OCI-LY1 (cell line): Measurements from ENCODE around the gene IHH.

Experiments used
- H2AFZ ChIP-seq: fragments of 200-600 bp; sonication (generic), shearing (Covaris generic); 2 replicates; pipeline ENCODE4 v1.6.0; 2014; ENCODE audit warnings: antibody characterized with exemption, mild to moderate bottlenecking, low read length
- H3F3A ChIP-seq: fragments of 200-600 bp; sonication (generic), shearing (Covaris generic); 2 replicates; pipeline ENCODE4 v1.6.0; 2014; ENCODE audit warnings: mild to moderate bottlenecking, antibody characterized with exemption, low read length, moderate library complexity; ENCODE audit not compliant: insufficient read depth
- H3K27ac ChIP-seq: fragments of 200-600 bp; sonication (generic); 2 replicates; pipeline ENCODE4 v1.5.1; 2014; ENCODE audit warnings: low read length, mixed run types, mild to moderate bottlenecking, low read depth; ENCODE audit not compliant: poor library complexity, severe bottlenecking
- H3K27me3 ChIP-seq: fragments of 200-600 bp; sonication (generic); 2 replicates; pipeline ENCODE4 v1.6.0; 2014; ENCODE audit warnings: antibody characterized with exemption, mild to moderate bottlenecking, low read length, moderate library complexity; ENCODE audit not compliant: insufficient read depth
- H3K36me3 ChIP-seq: fragments of 200-600 bp; sonication (generic); 2 replicates; pipeline ENCODE4 v1.6.1; 2014; ENCODE audit warnings: mild to moderate bottlenecking, antibody characterized with exemption, low read length, moderate library complexity, mixed read lengths; ENCODE audit not compliant: insufficient read depth
- H3K4me1 ChIP-seq: fragments of 200-600 bp; sonication (generic); 2 replicates; pipeline ENCODE4 v1.5.1; 2014; ENCODE audit warnings: mild to moderate bottlenecking, low read length, moderate library complexity; ENCODE audit not compliant: insufficient read depth, severe bottlenecking
- H3K4me2 ChIP-seq: fragments of 200-600 bp; sonication (generic), shearing (Covaris generic); 2 replicates; pipeline ENCODE4 v1.6.1; 2014; ENCODE audit warnings: low read length
- H3K4me3 ChIP-seq: fragments of 200-600 bp; sonication (generic); 2 replicates; pipeline ENCODE4 v1.5.1; 2014; ENCODE audit warnings: low read length, low read depth, mild to moderate bottlenecking, mixed read lengths; ENCODE audit not compliant: poor library complexity, severe bottlenecking
- H3K79me2 ChIP-seq: fragments of 200-600 bp; shearing (Covaris generic); 2 replicates; pipeline ENCODE4 v1.6.1; 2016; ENCODE audit warnings: mixed run types, low read length, mixed read lengths; ENCODE audit not compliant: insufficient read depth
- H3K9ac ChIP-seq: fragments of 200-600 bp; sonication (generic), shearing (Covaris generic); 2 replicates; pipeline ENCODE4 v1.6.1; 2014; ENCODE audit warnings: mild to moderate bottlenecking, low read length, mixed read lengths
- H3K9me2 ChIP-seq: fragments of 200-600 bp; sonication (generic), shearing (Covaris generic); 2 replicates; pipeline ENCODE4 v1.6.1; 2014; ENCODE audit warnings: low read depth, mild to moderate bottlenecking, low read length, mixed read lengths
- H3K9me3 ChIP-seq: fragments of 200-600 bp; shearing (Covaris generic); 2 replicates; pipeline ENCODE4 v1.6.1; 2014; ENCODE audit warnings: low read length, mixed read lengths
- H4K20me1 ChIP-seq: fragments of 200-600 bp; sonication (generic), shearing (Covaris generic); 2 replicates; pipeline ENCODE4 v1.6.0; 2016; ENCODE audit warnings: mild to moderate bottlenecking, low read length; ENCODE audit not compliant: insufficient read depth
- EZH2 ChIP-seq: fragments of 200-600 bp; sonication (generic), shearing (Covaris generic); IDR thresholded peaks from 2 replicates; pipeline ENCODE4 v1.8.0; 2017; ENCODE audit warnings: borderline replicate concordance, mixed run types, mild to moderate bottlenecking, antibody characterized with exemption, low read length, moderate library complexity, mixed read lengths
- TF ChIP-seq, protein P1 (sequence below): fragments of 200-600 bp; sonication (generic), shearing (Covaris generic); IDR thresholded peaks from 2 replicates; pipeline ENCODE4 v1.5.1; 2017; ENCODE audit warnings: mild to moderate bottlenecking, antibody characterized with exemption, low read length, moderate library complexity, mixed read lengths

The IHH gene

DNA sequence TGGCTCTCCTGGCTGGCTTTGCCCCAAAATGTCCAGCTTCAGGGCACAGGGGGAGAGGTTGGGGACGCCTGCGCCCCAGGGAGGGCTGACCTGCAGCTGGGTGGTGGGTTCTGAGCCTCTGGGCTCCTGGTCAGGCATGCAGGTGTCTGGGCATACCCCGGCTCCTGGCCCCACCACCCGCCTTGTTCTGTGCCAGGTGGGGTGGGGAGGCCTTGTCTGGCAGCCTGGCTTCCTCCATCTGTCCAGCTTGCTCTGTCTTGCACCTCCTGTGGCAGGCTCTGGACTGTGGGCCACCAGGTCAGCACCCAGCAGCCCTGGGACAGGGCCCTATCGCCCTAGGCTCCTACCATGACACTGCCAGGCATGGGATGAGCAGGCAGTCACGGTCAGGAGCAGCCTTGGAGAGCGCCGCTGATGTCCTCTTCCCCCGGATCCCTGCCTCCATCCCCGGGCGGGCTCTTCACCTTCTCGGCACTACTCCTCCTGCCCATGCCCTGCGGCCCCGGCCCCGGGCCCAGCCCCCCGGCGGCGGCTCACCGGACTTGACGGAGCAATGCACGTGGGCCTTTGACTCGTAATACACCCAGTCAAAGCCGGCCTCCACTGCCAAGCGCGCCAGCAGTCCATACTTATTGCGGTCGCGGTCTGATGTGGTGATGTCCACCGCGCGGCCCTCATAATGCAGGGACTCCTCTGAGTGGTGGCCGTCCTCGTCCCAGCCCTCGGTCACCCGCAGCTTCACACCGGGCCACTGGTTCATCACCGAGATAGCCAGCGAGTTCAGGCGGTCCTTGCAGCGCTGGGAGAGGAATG is 3.6 kb downstream of the IHH start:
- Histone ChIP-seq H3K9ac (no peak overlapping the region), H3K36me3 (no peaks in the 10 kb centered on the region), H3K27ac (no peak overlapping the region), H2AFZ (no peak overlapping the region), H3K79me2 (no peaks in the 10 kb centered on the region), H3K9me3 (no peaks in the 10 kb centered on the region), H3K9me2 (no peaks in the 10 kb centered on the region), H3K27me3 (no peaks in the 10 kb centered on the region; the same call in 1 of the 2 replicates), H3K4me3 (no peak overlapping the region), H4K20me1 (no peaks in the 10 kb centered on the region), H3F3A (no peaks in the 10 kb centered on the region), H3K4me1 (no peaks in the 10 kb centered on the region), H3K4me2 (no peak overlapping the region)
- TF ChIP-seq, protein P1, sequence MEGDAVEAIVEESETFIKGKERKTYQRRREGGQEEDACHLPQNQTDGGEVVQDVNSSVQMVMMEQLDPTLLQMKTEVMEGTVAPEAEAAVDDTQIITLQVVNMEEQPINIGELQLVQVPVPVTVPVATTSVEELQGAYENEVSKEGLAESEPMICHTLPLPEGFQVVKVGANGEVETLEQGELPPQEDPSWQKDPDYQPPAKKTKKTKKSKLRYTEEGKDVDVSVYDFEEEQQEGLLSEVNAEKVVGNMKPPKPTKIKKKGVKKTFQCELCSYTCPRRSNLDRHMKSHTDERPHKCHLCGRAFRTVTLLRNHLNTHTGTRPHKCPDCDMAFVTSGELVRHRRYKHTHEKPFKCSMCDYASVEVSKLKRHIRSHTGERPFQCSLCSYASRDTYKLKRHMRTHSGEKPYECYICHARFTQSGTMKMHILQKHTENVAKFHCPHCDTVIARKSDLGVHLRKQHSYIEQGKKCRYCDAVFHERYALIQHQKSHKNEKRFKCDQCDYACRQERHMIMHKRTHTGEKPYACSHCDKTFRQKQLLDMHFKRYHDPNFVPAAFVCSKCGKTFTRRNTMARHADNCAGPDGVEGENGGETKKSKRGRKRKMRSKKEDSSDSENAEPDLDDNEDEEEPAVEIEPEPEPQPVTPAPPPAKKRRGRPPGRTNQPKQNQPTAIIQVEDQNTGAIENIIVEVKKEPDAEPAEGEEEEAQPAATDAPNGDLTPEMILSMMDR: no peak
- TF ChIP-seq EZH2: no peak

DNA sequence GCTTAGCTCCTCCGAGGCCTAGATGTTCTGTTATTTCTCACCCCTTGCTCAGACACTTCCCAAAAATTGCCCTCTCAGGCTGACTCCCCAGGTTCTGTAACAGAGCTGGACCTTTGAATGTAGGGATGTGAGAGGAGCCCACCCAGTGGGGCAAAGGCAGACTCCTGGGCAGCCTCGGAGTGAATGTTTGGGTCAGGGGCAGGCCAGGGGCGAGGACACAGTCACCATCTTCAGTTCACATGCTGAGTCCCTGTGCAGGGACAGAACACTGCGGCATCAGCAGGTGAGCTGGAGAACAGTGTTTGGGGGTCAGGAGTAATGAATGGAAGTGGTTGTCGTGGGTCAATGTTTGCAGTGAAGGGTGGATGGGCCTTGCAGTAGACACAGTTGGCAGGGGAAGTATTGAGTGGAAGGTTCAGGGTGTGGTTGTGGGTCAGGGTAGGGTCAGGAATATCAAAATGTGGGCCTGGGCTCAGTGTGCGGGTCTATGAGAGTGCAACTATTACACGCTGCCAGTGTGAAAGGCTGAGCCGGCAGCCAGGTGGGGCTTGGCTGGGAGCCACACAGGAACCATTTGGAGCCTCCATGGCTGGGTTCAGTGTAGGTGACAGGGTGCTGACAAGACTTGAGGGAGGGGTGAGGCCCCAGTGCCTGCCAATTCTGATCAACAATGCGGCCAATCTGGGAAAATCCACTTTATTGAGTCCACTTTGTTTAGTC is 4.4 kb downstream of the IHH start:
- Histone ChIP-seq H3K4me3 (no peak overlapping the region), H3K36me3 (no peaks in the 10 kb centered on the region), H3K27me3 (no peaks in the 10 kb centered on the region; the same call in 1 of the 2 replicates), H3K4me1 (no peaks in the 10 kb centered on the region), H3F3A (no peaks in the 10 kb centered on the region), H3K27ac (no peak overlapping the region), H3K9ac (no peak overlapping the region), H3K9me3 (no peaks in the 10 kb centered on the region), H3K9me2 (no peaks in the 10 kb centered on the region), H3K4me2 (no peak overlapping the region), H4K20me1 (no peaks in the 10 kb centered on the region), H2AFZ (no peak overlapping the region), H3K79me2 (no peaks in the 10 kb centered on the region)
- TF ChIP-seq, protein P1: no peak
- no peak for TF ChIP-seq EZH2

DNA sequence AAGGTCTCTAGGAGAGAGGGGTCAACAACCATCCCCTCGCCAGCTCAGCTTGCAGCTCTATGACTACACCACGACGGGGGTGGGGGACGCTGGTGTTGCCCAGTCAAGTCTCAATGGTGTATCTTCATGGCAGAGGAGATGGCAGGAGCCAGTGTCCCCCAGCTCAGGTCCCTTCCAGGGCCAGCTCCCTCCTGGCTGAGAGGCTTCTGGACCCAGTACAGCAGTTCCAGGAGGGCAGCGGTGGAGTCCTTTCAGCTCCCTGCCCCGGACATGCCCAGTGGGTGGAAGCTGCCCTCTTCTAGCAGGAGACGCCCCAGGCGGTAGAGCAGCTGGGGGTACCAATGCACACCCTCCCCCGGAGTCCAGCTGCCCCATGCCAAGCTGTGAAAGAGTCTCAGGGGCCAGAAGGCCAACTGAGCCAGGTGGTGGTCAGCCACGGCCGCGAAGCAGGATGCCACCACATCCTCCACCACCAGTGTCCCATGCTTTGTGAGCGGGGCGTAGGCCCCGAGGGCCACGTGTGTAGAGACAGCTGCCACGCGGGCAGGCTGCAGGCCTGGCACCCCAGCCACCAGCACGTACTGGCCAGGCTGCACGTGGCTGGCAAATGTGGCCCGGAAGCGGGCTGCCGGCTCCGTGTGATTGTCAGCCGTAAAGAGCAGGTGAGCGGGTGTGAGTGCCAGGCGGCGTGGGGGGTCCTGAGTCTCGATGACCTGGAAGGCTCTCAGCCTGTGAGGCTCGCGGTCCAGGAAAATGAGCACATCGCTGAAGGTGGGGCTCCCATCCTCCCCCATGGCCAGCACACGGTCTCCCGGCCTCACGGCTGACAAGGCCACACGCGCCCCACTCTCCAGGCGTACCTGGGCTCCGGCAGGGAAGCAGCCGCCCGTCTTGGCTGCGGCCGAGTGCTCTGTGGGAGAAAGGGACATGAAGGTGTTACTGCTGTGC is 5.5 kb downstream of the IHH start:
- H3K27me3 ChIP-seq: no peaks in the 10 kb centered on the region; the same call in 1 of the 2 replicates

More for the DNA sequence above, 5.5 kb downstream of the IHH start:
- H3K9ac ChIP-seq: no peak overlapping the region
- H3K4me1 ChIP-seq: no peaks in the 10 kb centered on the region
- H3K79me2 ChIP-seq: no peaks in the 10 kb centered on the region
- no peaks in the 10 kb centered on the region for H4K20me1 ChIP-seq
- H3K36me3 ChIP-seq: no peaks in the 10 kb centered on the region
- no peaks in the 10 kb centered on the region for H3K9me2 ChIP-seq
- H2AFZ ChIP-seq: no peak overlapping the region
- no peak overlapping the region for H3K4me3 ChIP-seq
- TF ChIP-seq, protein P1: no peak
- H3F3A ChIP-seq: no peaks in the 10 kb centered on the region
- no peak overlapping the region for H3K27ac ChIP-seq
- no peaks in the 10 kb centered on the region for H3K9me3 ChIP-seq
- H3K4me2 ChIP-seq: no peak overlapping the region
